COLO668 (cell line): Measurements from ENCODE around the gene PIK3C2G.

Experiments
- DNase-seq: peaks from one replicate; lab custom pipeline; 2025; ENCODE audit not compliant: unreplicated experiment; lab: John Stamatoyannopoulos, UW

PIK3C2G gene

GRCh38 chr12:18551106-18551505 lies 289.8 kb downstream of the PIK3C2G start:
- DNase-seq = no peak

GRCh38 chr12:18551701-18552100 lies 290.4 kb downstream of the PIK3C2G start:
- DNase-seq = no peak

GRCh38 chr12:18552829-18553228 lies 291.5 kb downstream of the PIK3C2G start:
- no peak for DNase-seq

GRCh38 chr12:18556161-18556560 lies 294.8 kb downstream of the PIK3C2G start:
- no peak for DNase-seq

GRCh38 chr12:18559242-18559641 lies 297.9 kb downstream of the PIK3C2G start:
- DNase-seq = no peak

- no peak for DNase-seq
These were observed 301.2 kb downstream of the PIK3C2G start for GRCh38 chr12:18562531-18562930.

- no peak for DNase-seq
These were observed 303.0 kb downstream of the PIK3C2G start for GRCh38 chr12:18564306-18564705.

- no peak for DNase-seq
These were observed 306.5 kb downstream of the PIK3C2G start for GRCh38 chr12:18567787-18568186.

- DNase-seq = no peak
These were observed 309.2 kb downstream of the PIK3C2G start for GRCh38 chr12:18570543-18570942.

- no peak for DNase-seq
These were observed 314.8 kb downstream of the PIK3C2G start for GRCh38 chr12:18576104-18576626.

GRCh38 chr12:18576648-18577047 lies 315.3 kb downstream of the PIK3C2G start:
- DNase-seq = no peak

GRCh38 chr12:18578191-18578590 lies 316.9 kb downstream of the PIK3C2G start:
- no peak for DNase-seq

GRCh38 chr12:18580291-18580690 lies 319.0 kb downstream of the PIK3C2G start:
- DNase-seq = no peak

GRCh38 chr12:18580706-18581105 lies 319.4 kb downstream of the PIK3C2G start:
- no peak for DNase-seq

GRCh38 chr12:18581232-18581962 lies 320.1 kb downstream of the PIK3C2G start:
- DNase-seq = no peak

GRCh38 chr12:18583655-18584054 lies 322.3 kb downstream of the PIK3C2G start:
- DNase-seq = no peak

GRCh38 chr12:18586581-18586980 lies 325.3 kb downstream of the PIK3C2G start:
- no peak for DNase-seq

- no peak for DNase-seq
These were observed 328.0 kb downstream of the PIK3C2G start for GRCh38 chr12:18589316-18589715.

GRCh38 chr12:18591473-18591872 lies 330.2 kb downstream of the PIK3C2G start:
- no peak for DNase-seq

- DNase-seq = no peak
These were observed 334.1 kb downstream of the PIK3C2G start for GRCh38 chr12:18595412-18595811.

GRCh38 chr12:18601962-18602361 lies 340.6 kb downstream of the PIK3C2G start:
- DNase-seq = no peak

- no peak for DNase-seq
These were observed 351.7 kb downstream of the PIK3C2G start for GRCh38 chr12:18612971-18613370.

- no peak for DNase-seq
These were observed 359.7 kb downstream of the PIK3C2G start for GRCh38 chr12:18620986-18621385.
